Measurements from ENCODE around the gene ADGRG6. TPM values are rescaled to one million over a fixed set of nuclear protein-coding genes. Genes with fewer than 3 reads are reported as not detected.
"Not testable (repeated sequence)": the region's sequence is repeated elsewhere in the genome, so short reads cannot be mapped to it uniquely, and the experiment has no call there.

ADGRG6 gene
- total and polyA plus RNA-seq, 10 donors = 0.24 to 29.0 (median 15.4) TPM

DNA sequence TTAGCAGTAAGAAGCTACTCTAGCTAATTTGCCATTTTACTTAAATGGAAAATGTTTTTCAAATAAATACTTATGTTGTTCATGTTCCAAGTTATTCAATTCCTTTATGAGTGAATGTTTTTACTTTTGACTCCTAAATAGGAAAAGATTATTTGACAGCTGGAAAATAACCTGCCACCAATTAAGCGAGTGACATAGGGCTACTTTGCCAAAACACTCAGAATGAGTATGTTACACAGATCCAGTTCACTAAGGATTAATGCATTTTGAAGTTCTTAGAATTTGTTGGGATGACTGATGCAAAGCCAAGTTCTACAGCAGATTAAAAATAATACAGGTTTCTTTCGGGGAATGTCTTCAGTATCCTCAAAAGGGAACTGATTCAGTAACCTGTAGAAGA lies 144.4 kb downstream of the ADGRG6 start:
- no peak overlapping the region for H3K27ac ChIP-seq
- TF ChIP-seq, protein P1, sequence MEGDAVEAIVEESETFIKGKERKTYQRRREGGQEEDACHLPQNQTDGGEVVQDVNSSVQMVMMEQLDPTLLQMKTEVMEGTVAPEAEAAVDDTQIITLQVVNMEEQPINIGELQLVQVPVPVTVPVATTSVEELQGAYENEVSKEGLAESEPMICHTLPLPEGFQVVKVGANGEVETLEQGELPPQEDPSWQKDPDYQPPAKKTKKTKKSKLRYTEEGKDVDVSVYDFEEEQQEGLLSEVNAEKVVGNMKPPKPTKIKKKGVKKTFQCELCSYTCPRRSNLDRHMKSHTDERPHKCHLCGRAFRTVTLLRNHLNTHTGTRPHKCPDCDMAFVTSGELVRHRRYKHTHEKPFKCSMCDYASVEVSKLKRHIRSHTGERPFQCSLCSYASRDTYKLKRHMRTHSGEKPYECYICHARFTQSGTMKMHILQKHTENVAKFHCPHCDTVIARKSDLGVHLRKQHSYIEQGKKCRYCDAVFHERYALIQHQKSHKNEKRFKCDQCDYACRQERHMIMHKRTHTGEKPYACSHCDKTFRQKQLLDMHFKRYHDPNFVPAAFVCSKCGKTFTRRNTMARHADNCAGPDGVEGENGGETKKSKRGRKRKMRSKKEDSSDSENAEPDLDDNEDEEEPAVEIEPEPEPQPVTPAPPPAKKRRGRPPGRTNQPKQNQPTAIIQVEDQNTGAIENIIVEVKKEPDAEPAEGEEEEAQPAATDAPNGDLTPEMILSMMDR (IDR thresholded peaks at IDR 0.05 in 8 of 11, conservative IDR thresholded peaks at IDR 0.05 in 3 of 11) = no peak
- TF ChIP-seq POLR2A (IDR thresholded peaks at IDR 0.05) (no peak), POLR2AphosphoS5 (IDR thresholded peaks at IDR 0.05) (no peak)
- H3K27me3 ChIP-seq (replicated peaks in 1 of 7) = no peaks in the 10 kb centered on the region
- H3K36me3 ChIP-seq = no peaks in the 10 kb centered on the region
- peaks cover 0 to 4% (median 0%) of the 10 kb centered on the region in 8 donors for H3K9me3 ChIP-seq
- no peak overlapping the region for H3K4me3 ChIP-seq
- no peaks in the 10 kb centered on the region for H3K4me1 ChIP-seq
- no peak for DNase-seq
- intact Hi-C loops (cut with DNase I; ENCODE audit: low total_unique reads) = no loop called here
- WGBS, 5 donors = 82 to 93% (median 86%) methylated on average over 2 of the region's 2 CpGs

DNA sequence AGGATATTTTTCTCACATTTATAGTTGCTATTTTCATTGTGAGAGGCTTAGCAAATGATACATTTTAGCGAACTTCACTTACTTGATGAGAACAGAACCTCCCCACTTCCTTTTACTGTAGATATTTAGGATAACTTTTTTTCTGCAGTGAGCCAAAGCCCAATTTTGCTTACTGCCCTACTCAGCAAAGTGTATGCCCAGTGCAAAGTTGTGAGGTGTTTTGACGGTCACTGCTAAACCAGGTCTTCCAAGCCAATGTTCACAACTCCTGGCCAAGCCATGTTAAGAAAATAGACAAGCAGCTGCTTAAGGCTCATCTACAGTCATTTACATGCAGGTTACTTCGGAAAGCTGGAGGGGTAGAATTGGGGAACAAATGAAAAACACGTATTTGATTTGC lies 144.8 kb downstream of the ADGRG6 start:
- no peak overlapping the region for H3K27ac ChIP-seq
- WGBS, 5 donors = 80 to 90% (median 87%) methylated on average over 4 of the region's 4 CpGs
- H3K27me3 ChIP-seq (replicated peaks in 1 of 7) = no peaks in the 10 kb centered on the region
- no peaks in the 10 kb centered on the region for H3K36me3 ChIP-seq
- H3K4me3 ChIP-seq = no peak overlapping the region
- H3K4me1 ChIP-seq = no peaks in the 10 kb centered on the region
- intact Hi-C loops (cut with DNase I; ENCODE audit: low total_unique reads) = no loop called here
- TF ChIP-seq POLR2AphosphoS5 (IDR thresholded peaks at IDR 0.05) (no peak), POLR2A (IDR thresholded peaks at IDR 0.05) (no peak)
- TF ChIP-seq, protein P1 (IDR thresholded peaks at IDR 0.05 in 8 of 11, conservative IDR thresholded peaks at IDR 0.05 in 3 of 11) = no peak
- peaks cover 0 to 4% (median 0%) of the 10 kb centered on the region in 8 donors for H3K9me3 ChIP-seq
- DNase-seq = no peak

DNA sequence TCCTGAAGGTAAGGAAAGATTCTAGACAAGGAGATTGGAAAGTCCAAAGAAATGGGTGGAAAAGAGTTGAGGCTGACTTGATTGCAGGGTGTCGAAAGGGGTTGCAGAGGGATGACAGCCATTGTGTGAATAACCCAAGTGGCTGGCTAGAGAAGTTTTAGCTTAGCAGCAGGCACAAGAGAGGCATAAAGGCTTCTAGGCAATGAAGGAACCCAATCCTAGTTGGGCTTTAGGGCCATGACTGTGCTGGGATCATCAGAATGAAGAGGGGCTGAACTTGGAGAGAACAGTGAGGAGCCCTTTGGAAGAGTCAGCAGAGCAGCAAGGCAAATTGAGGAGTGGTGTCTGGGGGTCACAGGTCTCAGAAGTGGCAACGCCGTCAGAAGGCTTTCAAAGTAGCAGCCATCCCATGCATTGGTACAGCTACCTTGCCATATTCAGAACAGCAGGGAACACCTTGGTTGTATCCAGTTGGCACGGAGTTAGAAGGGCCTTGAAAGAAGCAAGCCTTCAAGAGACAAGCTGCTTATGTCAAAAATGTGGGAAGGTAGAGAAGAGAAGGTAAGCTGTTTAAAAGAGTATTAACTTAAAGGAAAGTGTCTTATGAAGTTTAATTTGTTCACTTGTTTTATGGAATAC lies 146.4 kb downstream of the ADGRG6 start:
- Histone ChIP-seq H3K36me3 (no peaks in the 10 kb centered on the region), H3K9me3 (peaks cover 0 to 4% (median 0%) of the 10 kb centered on the region in 8 donors), H3K27me3 (replicated peaks in 1 of 7) (no peaks in the 10 kb centered on the region), H3K27ac (no peak overlapping the region), H3K4me1 (no peaks in the 10 kb centered on the region), H3K4me3 (no peak overlapping the region)
- 85 to 94% (median 92%) methylated on average over 4 of the region's 4 CpGs for WGBS, 5 donors
- TF ChIP-seq POLR2AphosphoS5 (IDR thresholded peaks at IDR 0.05) (no peak), POLR2A (IDR thresholded peaks at IDR 0.05) (no peak)
- TF ChIP-seq, protein P1 (IDR thresholded peaks at IDR 0.05 in 8 of 11, conservative IDR thresholded peaks at IDR 0.05 in 3 of 11) = no peak
- intact Hi-C loops (cut with DNase I; ENCODE audit: low total_unique reads) = no loop called here
- DNase-seq = no peak

DNA sequence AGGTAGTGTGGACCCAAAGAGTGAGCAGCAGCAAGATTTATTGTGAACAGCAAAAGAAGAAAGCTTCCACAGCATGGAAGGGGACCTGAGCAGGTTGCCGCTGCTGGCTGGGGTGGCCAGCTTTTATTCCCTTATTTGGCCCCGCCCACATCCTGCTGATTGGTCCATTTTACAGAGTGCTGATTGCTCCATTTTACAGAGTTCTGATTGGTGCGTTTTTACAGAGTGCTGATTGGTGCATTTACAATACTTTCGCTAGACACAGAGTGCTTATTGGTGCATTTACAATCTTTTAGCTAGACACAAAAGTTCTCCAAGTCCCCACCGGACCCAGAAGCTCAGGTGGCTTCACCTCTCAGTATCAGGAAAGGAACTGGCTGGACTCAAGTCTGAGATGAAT lies 149.0 kb downstream of the ADGRG6 start:
- H3K4me3 ChIP-seq; H3K9me3 ChIP-seq; intact Hi-C loops (cut with DNase I; ENCODE audit: low total_unique reads); H3K36me3 ChIP-seq; H3K27me3 ChIP-seq (replicated peaks in 1 of 7); H3K27ac ChIP-seq; H3K4me1 ChIP-seq; DNase-seq: not testable (repeated sequence)
- WGBS, 5 donors = 83 to 95% (median 88%) methylated on average over 5 of the region's 5 CpGs
